H1 (cell line): ENCODE measurements around the gene SLC30A3. TPM values are rescaled to one million over a fixed set of nuclear protein-coding genes. Genes with fewer than 3 reads are reported as not detected.

Source experiments
- CTCF ChIA-PET: fragments of 300-600 bp; sonication (Branson Sonifier 250); formaldehyde crosslinking; loops from one replicate; lab custom pipeline; 2021; ENCODE audit not compliant: partially characterized antibody; lab: Charles Lee
- POLR2A ChIA-PET: fragments of 300-600 bp; sonication (Branson Sonifier 250); formaldehyde crosslinking; loops from one replicate; lab custom pipeline; 2021; ENCODE audit warnings: inconsistent platforms; ENCODE audit not compliant: partially characterized antibody; lab: Charles Lee
- DNase-seq, 2 experiments: peaks; one replicate each; pipeline versions ENCODE4 v3.0.0 to v3.0.0-alpha.2; 2010 to 2022; ENCODE audit warnings: low spot score in 2 of 2, low read depth in 1 of 2, mixed read lengths in 1 of 2
- FAIRE-seq: peaks from 2 replicates; lab custom pipeline; 2011; peaks lifted over from hg19 to GRCh38; lab: Jason Lieb, UNC
- H2AFZ ChIP-seq: 2 replicates; pipeline ENCODE4 v1.8.1; 2012; ENCODE audit warnings: low read length, inconsistent platforms
- H2AK5ac ChIP-seq: 2 replicates; pipeline ENCODE4 v1.6.1; 2013; ENCODE audit warnings: low read depth, low read length
- H2BK120ac ChIP-seq: replicated peaks from 2 replicates; pipeline ENCODE3; 2013; ENCODE audit warnings: low read depth, low read length, inconsistent platforms
- H2BK12ac ChIP-seq: 2 replicates; pipeline ENCODE4 v1.6.1; 2013; ENCODE audit warnings: low read depth, low read length
- H2BK15ac ChIP-seq: 2 replicates; pipeline ENCODE4 v1.6.1; 2013; ENCODE audit warnings: low read length
- H2BK20ac ChIP-seq: 2 replicates; pipeline ENCODE4 v1.6.1; 2013; ENCODE audit warnings: low read length
- H2BK5ac ChIP-seq: 2 replicates; pipeline ENCODE4 v1.6.1; 2013; ENCODE audit warnings: low read depth, low read length
- H3K14ac ChIP-seq: 2 replicates; pipeline ENCODE4 v1.6.1; 2013; ENCODE audit warnings: inconsistent platforms; ENCODE audit not compliant: insufficient read length
- H3K18ac ChIP-seq: 2 replicates; pipeline ENCODE4 v1.6.1; 2013; ENCODE audit warnings: low read length; ENCODE audit errors: extremely low read depth
- H3K23ac ChIP-seq: 2 replicates; pipeline ENCODE4 v1.6.1; 2013; ENCODE audit warnings: inconsistent platforms; ENCODE audit not compliant: insufficient read length
- H3K23me2 ChIP-seq: 2 replicates; pipeline ENCODE4 v1.6.1; 2013; ENCODE audit warnings: low read depth, low read length
- H3K27ac ChIP-seq: 2 replicates; pipeline ENCODE4 v1.6.1; 2011; ENCODE audit warnings: low read depth, low read length, inconsistent platforms
- H3K27me3 ChIP-seq, 4 experiments: replicated peaks in 1 of 4; 1 replicate in 1 of 4; 2 replicates in 3 of 4; pipeline versions ENCODE4 v1.6.1 to v1.8.1; 2011 to 2013; ENCODE audit warnings: low read length in 3 of 4, mild to moderate bottlenecking in 3 of 4, inconsistent platforms in 2 of 4, mixed read lengths in 2 of 4, moderate library complexity in 1 of 4; ENCODE audit not compliant: control insufficient read depth in 3 of 4, insufficient read depth in 3 of 4; ENCODE audit errors: extremely low read depth in 1 of 4
- H3K36me3 ChIP-seq, 4 experiments: 2 replicates each; pipeline versions ENCODE4 v1.6.1 to v1.8.1; 2011 to 2013; ENCODE audit warnings: mild to moderate bottlenecking in 4 of 4, low read length in 3 of 4, moderate library complexity in 2 of 4, control low read depth in 1 of 4, inconsistent platforms in 1 of 4; ENCODE audit not compliant: insufficient read depth in 4 of 4, control insufficient read depth in 2 of 4
- H3K4ac ChIP-seq: replicated peaks from 2 replicates; pipeline ENCODE3; 2013; ENCODE audit warnings: low read length, low read depth, mixed read lengths, inconsistent platforms; ENCODE audit not compliant: insufficient read length
- H3K4me1 ChIP-seq, 4 experiments: replicated peaks in 1 of 4; 1 replicate in 1 of 4; 2 replicates in 3 of 4; pipeline versions ENCODE4 v1.6.1 to v1.8.1; 2011 to 2013; ENCODE audit warnings: low read length in 3 of 4, inconsistent platforms in 2 of 4, mixed read lengths in 1 of 4; ENCODE audit not compliant: insufficient read depth in 4 of 4, control insufficient read depth in 3 of 4
- H3K4me2 ChIP-seq, 2 experiments: 2 replicates each; pipeline versions ENCODE4 v1.6.1 to v1.8.1; 2011 to 2013; ENCODE audit warnings: low read depth in 2 of 2, low read length in 2 of 2, control low read depth in 1 of 2, inconsistent platforms in 1 of 2, mild to moderate bottlenecking in 1 of 2; ENCODE audit not compliant: insufficient read depth in 1 of 2
- H3K4me3 ChIP-seq, 4 experiments: fragments of 200-600, 300-600 bp in 1 of 4; sonication (generic), shearing (Covaris generic), sonication (Bioruptor Twin) in 1 of 4; 2 replicates each; pipeline versions ENCODE4 v1.5.1 to v1.8.1; 2011 to 2016; ENCODE audit warnings: low read length in 4 of 4, low read depth in 3 of 4, control low read depth in 2 of 4, inconsistent platforms in 2 of 4, mild to moderate bottlenecking in 2 of 4, mixed read lengths in 1 of 4, moderate library complexity in 1 of 4; ENCODE audit not compliant: insufficient read depth in 2 of 4; ENCODE audit errors: extremely low read depth in 1 of 4
- H3K56ac ChIP-seq: replicated peaks from 2 replicates; pipeline ENCODE3; 2013; ENCODE audit warnings: low read depth, mild to moderate bottlenecking, mixed read lengths, low read length, inconsistent platforms; ENCODE audit not compliant: insufficient read length
- H3K79me1 ChIP-seq: 2 replicates; pipeline ENCODE4 v1.6.1; 2013; ENCODE audit warnings: low read depth, low read length, control low read depth
- H3K79me2 ChIP-seq, 2 experiments: 2 replicates each; pipeline versions ENCODE4 v1.6.1 to v1.8.1; 2012 to 2013; ENCODE audit warnings: low read length in 2 of 2, mild to moderate bottlenecking in 2 of 2, inconsistent platforms in 1 of 2; ENCODE audit not compliant: insufficient read depth in 2 of 2, control insufficient read depth in 1 of 2
- H3K9ac ChIP-seq, 4 experiments: replicated peaks in 1 of 4; 1 replicate in 1 of 4; 2 replicates in 3 of 4; pipeline versions ENCODE4 v1.6.1 to v1.8.1; 2011 to 2013; ENCODE audit warnings: low read depth in 3 of 4, low read length in 3 of 4, control low read depth in 2 of 4, mild to moderate bottlenecking in 2 of 4, moderate library complexity in 2 of 4, inconsistent platforms in 1 of 4; ENCODE audit errors: extremely low read depth in 1 of 4
- H3K9me3 ChIP-seq, 2 experiments: 2 replicates each; pipeline versions ENCODE4 v1.6.1 to v1.8.1; 2012 to 2013; ENCODE audit warnings: mild to moderate bottlenecking in 2 of 2, moderate library complexity in 2 of 2, control low read depth in 1 of 2, inconsistent platforms in 1 of 2, low read depth in 1 of 2, low read length in 1 of 2, mixed read lengths in 1 of 2; ENCODE audit not compliant: insufficient read depth in 2 of 2
- H4K20me1 ChIP-seq, 2 experiments: replicated peaks in 1 of 2; 2 replicates each; pipeline versions ENCODE3 to v1.8.1; 2011 to 2013; ENCODE audit warnings: inconsistent platforms in 2 of 2, low read length in 2 of 2, mild to moderate bottlenecking in 1 of 2; ENCODE audit not compliant: insufficient read depth in 2 of 2, control insufficient read depth in 1 of 2
- H4K5ac ChIP-seq: 2 replicates; pipeline ENCODE4 v1.6.1; 2013; ENCODE audit warnings: low read length, low read depth, mixed read lengths, inconsistent platforms; ENCODE audit not compliant: insufficient read length
- H4K8ac ChIP-seq: 2 replicates; pipeline ENCODE4 v1.8.0; 2013; ENCODE audit warnings: mild to moderate bottlenecking, moderate library complexity, low read length, inconsistent platforms; ENCODE audit not compliant: insufficient read depth; ENCODE audit errors: extremely low read depth
- H4K91ac ChIP-seq: replicated peaks from 2 replicates; pipeline ENCODE3; 2013; ENCODE audit warnings: low read length, mixed read lengths, inconsistent platforms; ENCODE audit not compliant: insufficient read length
- ATF3 ChIP-seq: IDR thresholded peaks from 2 replicates; pipeline ENCODE4 v1.6.1; 2011; ENCODE audit warnings: low read depth, mild to moderate bottlenecking, low read length; ENCODE audit not compliant: insufficient read depth
- BACH1 ChIP-seq: IDR thresholded peaks from 2 replicates; pipeline ENCODE4 v1.6.1; 2012; ENCODE audit warnings: low read length, improper control_type of control experiment
- MAFK ChIP-seq: IDR thresholded peaks from 2 replicates; pipeline ENCODE4 v1.6.1; 2012; ENCODE audit warnings: low read depth, mild to moderate bottlenecking, improper control_type of control experiment, low read length
- WGBS, 2 experiments: shearing (Covaris generic) in 1 of 2; methylation state at CpG; one replicate each; pipeline versions ENCODE4 v1.1.6 to v1.1.7; 2013 to 2015; ENCODE audit warnings: low lambda C conversion rate in 2 of 2, mixed read lengths in 2 of 2, inconsistent platforms in 1 of 2, low coverage in 1 of 2, missing lambda C conversion rate in 1 of 2; ENCODE audit not compliant: insufficient replicate concordance in 2 of 2, insufficient coverage in 1 of 2, insufficient read length in 1 of 2; ENCODE audit errors: extremely low coverage in 1 of 2, missing lambda C conversion rate in 1 of 2; 5-methylcytosine and 5-hydroxymethylcytosine counted together
- polyA plus RNA-seq, 7 experiments: library from polyadenylated mRNA; depleted of rRNA in 3 of 7; stranded (reverse) in 5 of 7; unstranded in 2 of 7; fragments of >200 nt in 5 of 7; fragments of 200-250 nt in 2 of 7; gene quantifications; 1 replicate in 5 of 7; 2 replicates in 1 of 7; 4 replicates in 1 of 7; pipeline versions ENCODE4 v1.2.1 to v1.2.3, GENCODE V29; 2011 to 2013; ENCODE audit warnings: missing spikeins in 2 of 7, mixed read lengths in 2 of 7
- total RNA-seq: library from RNA; stranded (reverse); fragmentation: NEBNext Ultra II Directional; extraction: Animal tissue kit (Norgen Biotek cat#: 25700); gene quantifications from 2 replicates; pipeline ENCODE4 v1.2.1, GENCODE V29; 2021
- TF ChIP-seq, protein P1 (sequence below): IDR thresholded peaks from 2 replicates; pipeline ENCODE4 v1.6.1; 2011; ENCODE audit warnings: low read length, improper control_type of control experiment

Gene SLC30A3
- total and polyA plus RNA-seq, 2 of the 8 experiments (the other 6 are each of a cell fraction or from before 2014, with no cell fraction given) = 15.2 to 30.7 TPM

- Histone ChIP-seq H3K4ac (no peak overlapping the region), H3K23me2 (peaks cover 3% of the 10 kb centered on the region), H3K36me3 (no peaks in the 10 kb centered on the region), H2BK12ac (peak overlapping the region; percentile 99), H3K14ac (no peak overlapping the region), H4K91ac (peak overlapping the region; percentile 93), H2BK5ac (peak overlapping the region; percentile 97), H2BK120ac (peak overlapping the region; percentile 80), H3K79me2 (no peaks in the 10 kb centered on the region), H2AK5ac (peak overlapping the region; percentile 75; the same call in 1 of the 2 replicates), H2BK15ac (peak overlapping the region; percentile 96), H4K5ac (peak overlapping the region; percentile 22), H3K56ac (no peak overlapping the region), H3K9ac (peak overlapping the region in 2 of 4 experiments; percentile 22 to 50; a peak in 3 of 7 replicates), H3K27me3 (peaks cover 0 to 4% (median 0%) of the 10 kb centered on the region in 4 experiments; a peak in 1 of 7 replicates), H3K18ac (peak overlapping the region; percentile 95), H2AFZ (peak overlapping the region; percentile 27; the same call in 1 of the 2 replicates), H2BK20ac (peak overlapping the region; percentile 96), H4K20me1 (no peaks in the 10 kb centered on the region), H3K9me3 (no peaks in the 10 kb centered on the region), H3K23ac (no peak overlapping the region), H3K4me3 (peak overlapping the region; percentile 1 to 43 (median 35); a peak in 7 of 8 replicates), H3K4me1 (peaks cover 4 to 18% (median 13%) of the 10 kb centered on the region in 4 experiments), H4K8ac (peak overlapping the region; percentile 93; the same call in 1 of the 2 replicates), H3K79me1 (no peaks in the 10 kb centered on the region), H3K27ac (no peak overlapping the region), H3K4me2 (peak overlapping the region; percentile 70 to 76)
- TF ChIP-seq BACH1 (peak; percentile 37; the same call in 1 of the 2 replicates), ATF3 (no peak), MAFK (peak; percentile 56; the same call in 1 of the 2 replicates)
- TF ChIP-seq, protein P1, sequence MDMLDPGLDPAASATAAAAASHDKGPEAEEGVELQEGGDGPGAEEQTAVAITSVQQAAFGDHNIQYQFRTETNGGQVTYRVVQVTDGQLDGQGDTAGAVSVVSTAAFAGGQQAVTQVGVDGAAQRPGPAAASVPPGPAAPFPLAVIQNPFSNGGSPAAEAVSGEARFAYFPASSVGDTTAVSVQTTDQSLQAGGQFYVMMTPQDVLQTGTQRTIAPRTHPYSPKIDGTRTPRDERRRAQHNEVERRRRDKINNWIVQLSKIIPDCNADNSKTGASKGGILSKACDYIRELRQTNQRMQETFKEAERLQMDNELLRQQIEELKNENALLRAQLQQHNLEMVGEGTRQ = no peak
- FAIRE-seq = no peak
- DNase-seq = no peak
- POLR2A ChIA-PET = interaction anchor here (1.0 to 11.9 kb wide), 15 partner anchors 10 to 117 kb away, joined by 3 to 149 read pairs (median 7); partner anchors contain the start of genes ATRAID, GTF3C2, MPV17 and SLC30A3
- CTCF ChIA-PET = interaction anchor here (1.2 to 20.2 kb wide), 12 partner anchors 10 to 108 kb away, joined by 3 to 413 read pairs (median 44); partner anchors contain the start of gene SLC30A3
- 60% methylated on average over 5 of the region's 5 CpGs; no CpG with 5 or more reads in 1 of the 2 experiments for WGBS, 2 experiments
Observed at GRCh38 chr2:27282892-27283291, 20.0 kb upstream of the SLC30A3 start.
